Activated T-cell treated with anti-CD3 and anti-CD28 coated beads for 1 hour (primary cell): ENCODE measurements around the gene KRT15.
"Not testable (repeated sequence)": the region's sequence is repeated elsewhere in the genome, so short reads cannot be mapped to it uniquely, and the experiment has no call there.

Experiments used
- DNase-seq: peaks from one replicate; pipeline ENCODE4 v3.0.0-alpha.2; 2020; ENCODE audit warnings: low read depth

Gene KRT15

GRCh38 chr17:41544491-41544892 lies 25.8 kb upstream of the KRT15 start:
- DNase-seq, result no peak

DNA sequence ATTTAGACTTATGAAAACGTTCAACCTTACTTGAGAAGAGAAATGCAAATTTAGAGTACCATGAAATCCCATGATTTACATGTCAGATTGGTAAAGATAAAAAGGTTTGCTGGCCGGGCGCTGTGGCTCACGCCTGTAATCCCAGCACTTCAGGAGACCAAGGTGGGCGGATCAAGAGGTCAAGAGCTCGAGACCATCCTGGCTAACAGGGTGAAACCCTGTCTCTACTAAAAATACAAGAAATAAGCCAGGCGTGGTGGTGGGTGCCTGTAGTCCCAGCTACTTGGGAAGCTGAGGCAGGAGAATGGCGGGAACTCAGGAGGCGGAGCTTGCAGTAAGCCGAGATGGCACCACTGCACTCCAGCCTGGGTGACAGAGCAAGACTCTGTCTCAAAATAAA lies 24.1 kb upstream of the KRT15 start:
- DNase-seq, result not testable (repeated sequence)

DNA sequence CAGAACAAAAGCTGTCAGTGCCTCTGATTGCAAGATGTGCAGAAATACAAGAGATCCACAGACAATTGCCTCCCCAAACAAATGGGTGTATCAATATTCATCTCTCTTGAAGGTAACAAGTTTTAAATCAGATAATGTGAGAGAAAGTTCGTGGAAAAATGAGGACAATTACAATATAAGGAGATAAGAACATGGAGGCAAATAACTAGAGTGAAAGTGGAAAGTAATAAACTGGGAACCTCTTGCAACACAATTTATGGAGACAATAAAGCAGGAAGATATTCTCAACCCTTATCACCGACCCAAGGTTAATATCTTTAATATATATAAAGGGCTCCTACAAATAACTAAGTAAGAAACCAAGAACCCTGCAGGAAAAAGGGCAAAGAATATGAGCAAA lies 23.7 kb upstream of the KRT15 start:
- DNase-seq, result no peak

GRCh38 chr17:41540921-41541625 lies 22.4 kb upstream of the KRT15 start:
- DNase-seq, result no peak

DNA sequence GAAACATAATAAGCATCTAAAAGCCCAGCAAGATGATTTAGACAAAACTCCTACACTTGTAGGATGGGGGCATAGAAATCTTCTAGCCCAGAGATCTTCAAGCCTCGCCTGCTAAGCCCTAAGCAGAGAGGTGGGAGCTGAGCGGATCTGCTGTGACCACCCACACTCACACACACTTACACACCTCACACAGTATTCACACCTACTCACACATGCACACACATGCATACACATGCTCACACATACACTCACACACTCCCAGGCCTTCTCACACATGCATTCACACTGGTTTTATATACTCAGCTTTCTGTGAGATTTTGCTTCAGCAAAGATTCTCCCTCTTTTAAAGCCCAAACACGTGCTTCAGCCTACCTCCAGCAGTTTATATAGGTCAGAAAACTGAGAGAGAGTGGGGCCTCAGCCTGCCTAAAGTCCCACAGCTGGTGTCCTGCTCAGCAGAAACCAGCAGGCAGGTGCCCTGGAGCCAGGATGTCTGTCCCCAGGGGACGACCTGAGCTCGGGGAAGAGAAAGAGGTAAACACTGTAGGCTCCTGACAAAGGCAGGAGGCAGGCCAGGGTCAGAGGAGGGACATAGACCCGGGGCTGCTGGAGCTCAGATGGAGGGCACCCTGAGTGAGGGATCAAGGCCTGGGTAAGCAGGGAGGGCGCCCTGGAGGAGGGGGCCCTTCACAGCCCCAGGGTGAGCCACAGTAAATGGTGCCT lies 21.4 kb upstream of the KRT15 start:
- no peak for DNase-seq

DNA sequence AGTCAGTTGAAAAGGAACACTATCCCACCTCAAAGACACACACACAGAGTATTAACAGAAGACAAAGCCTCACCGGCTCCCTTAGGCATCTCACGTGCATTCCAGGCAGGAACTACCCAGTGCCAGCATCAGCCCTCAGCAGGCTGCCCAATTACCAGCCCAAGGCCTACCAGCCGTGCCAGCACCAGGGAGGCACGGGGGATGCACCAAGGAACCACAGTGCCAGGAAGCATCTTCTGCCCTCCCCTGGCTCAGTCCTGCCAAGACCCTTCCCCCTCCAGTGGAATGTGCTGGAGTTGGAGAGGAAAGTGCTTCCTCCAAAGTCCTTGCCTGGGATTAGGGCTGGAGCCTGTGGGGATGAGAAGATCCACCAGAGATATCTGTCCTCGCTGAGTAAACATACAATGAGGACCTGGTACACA lies 20.4 kb upstream of the KRT15 start:
- no peak for DNase-seq

GRCh38 chr17:41538565-41538991 lies 19.9 kb upstream of the KRT15 start:
- DNase-seq, result no peak

GRCh38 chr17:41537990-41538389 lies 19.3 kb upstream of the KRT15 start:
- no peak for DNase-seq

- DNase-seq, result no peak
Measured at GRCh38 chr17:41537614-41537954, 18.9 kb upstream of the KRT15 start.

DNA sequence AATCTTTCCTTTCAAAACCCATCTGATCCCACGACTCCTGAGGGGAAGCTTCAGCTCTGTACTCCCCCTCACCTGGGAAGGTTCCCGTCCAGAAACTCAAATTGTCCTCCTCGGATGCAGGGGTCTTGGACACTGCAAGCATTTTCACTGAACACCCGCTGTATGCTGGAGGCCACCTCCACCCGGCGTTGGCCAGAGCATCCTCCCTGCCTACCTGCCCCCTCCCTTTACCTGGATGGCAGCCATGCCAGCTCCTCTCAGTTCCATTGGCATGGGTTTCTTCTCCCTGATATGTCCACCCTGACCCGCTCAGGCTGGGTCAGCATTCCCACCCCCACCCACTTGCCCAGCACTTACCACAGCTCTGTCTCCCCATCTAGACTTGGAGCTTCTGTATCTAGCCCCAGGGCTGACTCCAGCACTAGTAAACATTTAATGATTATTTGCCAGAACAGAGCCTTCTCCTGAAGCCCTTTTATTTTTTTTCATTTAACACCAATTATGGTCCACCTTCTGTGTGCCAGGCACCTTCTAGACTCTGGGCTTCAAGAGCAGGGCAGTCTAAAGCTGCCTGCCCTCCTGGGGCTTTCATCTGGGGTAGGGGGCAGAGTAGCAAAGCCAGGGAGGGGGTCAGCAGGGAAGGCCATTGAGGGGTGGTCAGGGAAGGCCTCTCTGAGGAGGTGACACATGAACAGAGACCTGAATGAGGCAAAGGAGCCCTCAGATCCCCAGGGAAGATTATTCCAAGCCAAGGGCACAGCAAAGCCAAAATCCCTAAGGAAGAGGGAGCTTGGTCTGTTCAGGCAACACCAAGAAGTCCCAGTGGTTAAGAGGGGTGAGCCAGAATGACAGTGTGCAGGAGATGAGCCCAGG lies 18.3 kb upstream of the KRT15 start:
- DNase-seq, result no peak

GRCh38 chr17:41535764-41536481 lies 17.2 kb upstream of the KRT15 start:
- DNase-seq, result no peak

- no peak for DNase-seq
Measured at GRCh38 chr17:41534899-41535546, 16.3 kb upstream of the KRT15 start.

DNA sequence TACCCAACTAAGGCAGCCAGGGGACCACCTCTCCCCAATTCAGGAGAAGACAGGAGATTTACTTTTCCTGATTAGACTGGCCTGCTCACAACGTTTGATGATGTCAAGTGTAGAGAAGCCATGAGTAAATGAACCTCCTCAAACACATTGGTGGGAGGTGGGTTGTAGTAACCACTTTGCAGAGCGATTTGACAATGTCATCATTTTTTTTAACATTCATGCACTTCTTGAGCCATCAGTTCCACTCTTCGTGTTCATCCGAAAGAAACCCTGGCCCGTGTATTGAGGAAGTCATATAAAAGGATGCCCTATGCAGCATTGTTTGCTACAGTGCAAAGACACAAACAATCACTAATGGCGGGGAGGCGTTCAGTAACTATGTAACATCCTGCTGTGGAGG lies 14.9 kb upstream of the KRT15 start:
- DNase-seq, result no peak

DNA sequence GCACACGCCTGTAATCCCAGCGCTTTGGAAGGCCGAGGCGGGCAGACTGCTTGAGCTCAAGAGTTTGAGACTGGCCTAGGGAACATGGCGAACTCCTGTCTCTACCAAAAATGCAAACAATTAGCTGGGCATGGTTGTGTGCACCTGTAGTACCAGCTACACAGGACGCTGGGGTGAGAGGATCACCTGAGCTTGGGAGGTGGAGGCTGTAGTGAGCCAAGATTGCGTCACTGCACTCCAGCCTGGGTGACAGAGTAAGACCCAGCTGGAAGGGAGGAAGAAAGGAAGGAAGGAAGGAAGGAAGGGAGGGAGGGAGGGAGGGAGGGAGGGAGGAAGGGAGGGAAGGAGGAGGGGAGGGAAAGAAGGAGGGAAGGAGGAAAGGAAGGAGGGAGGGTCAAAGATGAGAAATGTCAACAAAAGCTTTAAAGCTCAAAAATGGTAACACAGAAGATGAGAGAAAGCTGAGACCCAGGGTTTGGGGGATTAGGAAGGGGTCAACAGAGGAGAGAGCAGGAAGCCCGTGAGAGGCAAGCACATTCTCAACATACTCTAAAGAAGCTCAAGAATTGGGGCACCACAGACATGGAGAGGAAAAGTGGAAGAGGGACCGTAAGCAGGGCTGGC lies 14.4 kb upstream of the KRT15 start:
- DNase-seq, result no peak

GRCh38 chr17:41531993-41532392 lies 13.3 kb upstream of the KRT15 start:
- no peak for DNase-seq

- DNase-seq, result no peak
Measured at GRCh38 chr17:41530062-41531048, 11.7 kb upstream of the KRT15 start.

DNA sequence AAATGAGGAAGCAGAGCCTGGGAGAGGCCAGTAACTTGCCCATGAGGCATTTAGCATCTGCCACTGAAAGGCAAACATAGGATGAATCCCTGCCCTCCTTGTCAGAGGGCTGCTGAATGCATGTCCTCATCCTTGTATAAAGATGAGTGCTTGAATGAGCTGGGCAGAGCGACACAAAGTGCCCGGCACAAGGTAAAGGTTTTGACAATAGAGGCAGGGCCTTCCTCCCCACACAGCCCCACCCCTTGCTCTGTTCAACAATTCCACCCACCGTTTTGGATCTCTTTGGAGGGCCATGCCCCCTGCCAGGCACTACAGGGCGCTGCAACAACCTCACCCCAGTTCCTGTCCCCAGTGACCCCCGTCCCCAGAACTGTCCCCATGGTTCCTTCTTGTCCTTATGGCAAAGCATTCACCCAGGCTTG lies 10.8 kb upstream of the KRT15 start:
- no peak for DNase-seq

DNA sequence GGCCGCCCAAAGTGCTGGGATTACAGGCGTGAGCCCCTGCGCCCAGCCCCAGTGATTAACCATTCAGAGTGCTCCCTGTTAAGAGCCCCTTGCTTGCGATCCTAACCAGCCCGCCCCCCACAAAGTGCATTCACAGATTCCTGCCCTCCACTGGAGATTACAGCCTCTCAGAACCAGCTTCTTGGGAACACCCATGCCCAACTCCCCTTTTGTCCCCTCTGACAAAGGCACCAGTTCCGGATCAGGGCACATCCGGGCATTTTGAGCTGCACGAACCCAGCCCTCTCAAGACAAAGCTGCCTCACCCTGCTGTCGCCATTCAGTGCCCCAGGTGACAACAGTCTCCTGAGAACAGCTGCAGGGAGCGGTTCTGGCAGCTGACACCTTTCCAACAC lies 10.3 kb upstream of the KRT15 start:
- DNase-seq, result no peak

DNA sequence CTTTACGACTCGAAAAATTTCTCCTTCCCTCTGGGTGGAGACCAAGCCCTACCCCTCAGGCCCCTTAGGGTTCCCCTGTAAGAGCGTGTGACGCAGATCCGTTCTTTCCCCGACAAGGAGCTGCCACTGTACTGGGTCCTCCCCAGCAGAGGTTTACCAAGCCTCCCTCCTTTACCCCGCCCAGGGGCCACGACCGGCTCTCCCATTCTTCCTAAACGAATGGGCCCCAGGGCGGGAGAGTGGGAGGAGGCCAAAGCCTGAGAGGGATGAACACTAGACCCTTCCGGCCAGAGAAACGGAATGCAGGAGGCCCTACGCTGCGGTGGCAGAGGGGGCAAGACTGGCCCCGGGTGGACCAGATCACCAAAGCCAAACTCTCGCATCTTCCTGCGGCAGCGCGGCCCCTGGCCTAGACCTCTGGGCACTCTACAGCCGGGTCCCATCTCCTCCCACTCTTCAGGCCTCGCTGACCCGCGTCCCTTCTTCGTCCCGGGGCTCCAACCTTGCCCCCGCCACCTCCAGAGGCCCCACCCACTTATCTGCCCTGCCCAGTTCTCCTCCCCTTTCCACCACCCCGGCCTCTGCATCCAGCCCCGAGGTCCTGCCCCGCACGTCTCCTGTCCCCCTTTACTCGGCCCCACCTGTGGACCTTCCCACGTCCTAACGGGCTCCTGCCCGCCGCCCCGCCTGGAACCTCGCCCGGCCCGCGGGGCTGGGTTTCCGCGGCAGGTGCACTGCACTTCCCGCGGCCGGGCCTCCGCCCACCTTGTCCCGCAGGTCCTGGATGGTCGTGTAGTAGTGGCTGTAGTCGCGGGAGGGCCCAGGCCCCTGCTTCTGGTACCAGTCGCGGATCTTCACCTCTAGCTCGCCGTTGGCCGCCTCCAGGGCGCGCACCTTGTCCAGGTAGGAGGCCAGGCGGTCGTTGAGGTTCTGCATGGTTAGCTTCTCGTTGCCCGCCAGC lies 8.7 kb upstream of the KRT15 start:
- no peak for DNase-seq
